Neural cell (in vitro differentiated cells): ENCODE results near the gene PDLIM1.

Experiments used
- EP300 ChIP-seq: fragments of 450-650 bp; conservative IDR thresholded peaks from 2 replicates; pipeline ENCODE4 v1.6.1; 2014; ENCODE audit warnings: antibody characterized with exemption, mild to moderate bottlenecking, moderate library complexity; ENCODE audit not compliant: poor library complexity, severe bottlenecking
- EZH2 ChIP-seq: fragments of 200-600, 300-800 bp; shearing (Covaris generic), sonication (generic); IDR thresholded peaks from 2 replicates; pipeline ENCODE4 v1.6.1; 2014; ENCODE audit warnings: antibody characterized with exemption, low read length, borderline replicate concordance, mild to moderate bottlenecking; ENCODE audit not compliant: insufficient read depth, poor library complexity, severe bottlenecking
- MXI1 ChIP-seq: fragments of 450-650 bp; conservative IDR thresholded peaks from 2 replicates; pipeline ENCODE4 v1.6.1; 2014; ENCODE audit warnings: antibody characterized with exemption, mild to moderate bottlenecking; ENCODE audit not compliant: poor library complexity, severe bottlenecking
- POLR2AphosphoS5 ChIP-seq: IDR thresholded peaks from 2 replicates; pipeline ENCODE4 v1.6.1; 2012
- RAD21 ChIP-seq: fragments of 450-650 bp; conservative IDR thresholded peaks from 2 replicates; pipeline ENCODE4 v1.6.1; 2014; ENCODE audit warnings: antibody characterized with exemption, mild to moderate bottlenecking, moderate library complexity
- SMC3 ChIP-seq: fragments of 450-650 bp; conservative IDR thresholded peaks from 2 replicates; pipeline ENCODE4 v1.6.1; 2014; ENCODE audit warnings: antibody characterized with exemption, mild to moderate bottlenecking, moderate library complexity; ENCODE audit not compliant: poor library complexity
- TAF1 ChIP-seq: IDR thresholded peaks from 2 replicates; pipeline ENCODE4 v1.6.1; 2012; ENCODE audit warnings: low read depth
- TF ChIP-seq, protein P1 (sequence below): fragments of 450-650 bp; IDR thresholded peaks from 2 replicates; pipeline ENCODE4 v1.5.1; 2014; ENCODE audit warnings: antibody characterized with exemption, mild to moderate bottlenecking, moderate library complexity; ENCODE audit not compliant: poor library complexity, severe bottlenecking
- TF ChIP-seq, protein P2 (sequence below): IDR thresholded peaks from 2 replicates; pipeline ENCODE4 v1.6.1; 2012; ENCODE audit warnings: borderline replicate concordance

GRCh38 chr10:95296764-95297163 lies 6.0 kb upstream of the PDLIM1 start:
- TF ChIP-seq POLR2AphosphoS5 (no peak), TAF1 (no peak), RAD21 (no peak), EZH2 (no peak), MXI1 (no peak), SMC3 (no peak), EP300 (no peak)
- TF ChIP-seq, protein P1, sequence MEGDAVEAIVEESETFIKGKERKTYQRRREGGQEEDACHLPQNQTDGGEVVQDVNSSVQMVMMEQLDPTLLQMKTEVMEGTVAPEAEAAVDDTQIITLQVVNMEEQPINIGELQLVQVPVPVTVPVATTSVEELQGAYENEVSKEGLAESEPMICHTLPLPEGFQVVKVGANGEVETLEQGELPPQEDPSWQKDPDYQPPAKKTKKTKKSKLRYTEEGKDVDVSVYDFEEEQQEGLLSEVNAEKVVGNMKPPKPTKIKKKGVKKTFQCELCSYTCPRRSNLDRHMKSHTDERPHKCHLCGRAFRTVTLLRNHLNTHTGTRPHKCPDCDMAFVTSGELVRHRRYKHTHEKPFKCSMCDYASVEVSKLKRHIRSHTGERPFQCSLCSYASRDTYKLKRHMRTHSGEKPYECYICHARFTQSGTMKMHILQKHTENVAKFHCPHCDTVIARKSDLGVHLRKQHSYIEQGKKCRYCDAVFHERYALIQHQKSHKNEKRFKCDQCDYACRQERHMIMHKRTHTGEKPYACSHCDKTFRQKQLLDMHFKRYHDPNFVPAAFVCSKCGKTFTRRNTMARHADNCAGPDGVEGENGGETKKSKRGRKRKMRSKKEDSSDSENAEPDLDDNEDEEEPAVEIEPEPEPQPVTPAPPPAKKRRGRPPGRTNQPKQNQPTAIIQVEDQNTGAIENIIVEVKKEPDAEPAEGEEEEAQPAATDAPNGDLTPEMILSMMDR: no peak
- TF ChIP-seq, protein P2, sequence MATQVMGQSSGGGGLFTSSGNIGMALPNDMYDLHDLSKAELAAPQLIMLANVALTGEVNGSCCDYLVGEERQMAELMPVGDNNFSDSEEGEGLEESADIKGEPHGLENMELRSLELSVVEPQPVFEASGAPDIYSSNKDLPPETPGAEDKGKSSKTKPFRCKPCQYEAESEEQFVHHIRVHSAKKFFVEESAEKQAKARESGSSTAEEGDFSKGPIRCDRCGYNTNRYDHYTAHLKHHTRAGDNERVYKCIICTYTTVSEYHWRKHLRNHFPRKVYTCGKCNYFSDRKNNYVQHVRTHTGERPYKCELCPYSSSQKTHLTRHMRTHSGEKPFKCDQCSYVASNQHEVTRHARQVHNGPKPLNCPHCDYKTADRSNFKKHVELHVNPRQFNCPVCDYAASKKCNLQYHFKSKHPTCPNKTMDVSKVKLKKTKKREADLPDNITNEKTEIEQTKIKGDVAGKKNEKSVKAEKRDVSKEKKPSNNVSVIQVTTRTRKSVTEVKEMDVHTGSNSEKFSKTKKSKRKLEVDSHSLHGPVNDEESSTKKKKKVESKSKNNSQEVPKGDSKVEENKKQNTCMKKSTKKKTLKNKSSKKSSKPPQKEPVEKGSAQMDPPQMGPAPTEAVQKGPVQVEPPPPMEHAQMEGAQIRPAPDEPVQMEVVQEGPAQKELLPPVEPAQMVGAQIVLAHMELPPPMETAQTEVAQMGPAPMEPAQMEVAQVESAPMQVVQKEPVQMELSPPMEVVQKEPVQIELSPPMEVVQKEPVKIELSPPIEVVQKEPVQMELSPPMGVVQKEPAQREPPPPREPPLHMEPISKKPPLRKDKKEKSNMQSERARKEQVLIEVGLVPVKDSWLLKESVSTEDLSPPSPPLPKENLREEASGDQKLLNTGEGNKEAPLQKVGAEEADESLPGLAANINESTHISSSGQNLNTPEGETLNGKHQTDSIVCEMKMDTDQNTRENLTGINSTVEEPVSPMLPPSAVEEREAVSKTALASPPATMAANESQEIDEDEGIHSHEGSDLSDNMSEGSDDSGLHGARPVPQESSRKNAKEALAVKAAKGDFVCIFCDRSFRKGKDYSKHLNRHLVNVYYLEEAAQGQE: no peak
